Stimulated activated CD4-positive, alpha-beta T cell treated with anti-CD3 and anti-CD28 coated beads, Interleukin-4, amount 100 ng/mL, for 48 hours (primary cell): ENCODE results near the gene MRPL40.
"Not testable (repeated sequence)": the region's sequence is repeated elsewhere in the genome, so short reads cannot be mapped to it uniquely, and the experiment has no call there.

Experiments used
- DNase-seq, 2 donors: peaks; one replicate each; pipeline ENCODE4 v3.0.0-alpha.2; 2020; ENCODE audit warnings: low read depth in 2 of 2

The MRPL40 gene

GRCh38 chr22:19406846-19407245 lies 25.5 kb upstream of the MRPL40 start:
- no peak for DNase-seq

- no peak for DNase-seq
Observed at GRCh38 chr22:19407649-19408606, 24.4 kb upstream of the MRPL40 start.

- DNase-seq: no peak
Observed at GRCh38 chr22:19410941-19411689, 21.2 kb upstream of the MRPL40 start.

GRCh38 chr22:19411690-19412045 lies 20.7 kb upstream of the MRPL40 start:
- DNase-seq: no peak

- no peak for DNase-seq
Observed at GRCh38 chr22:19412478-19412877, 19.9 kb upstream of the MRPL40 start.

- DNase-seq: no peak
Observed at GRCh38 chr22:19412923-19413322, 19.4 kb upstream of the MRPL40 start.

- DNase-seq: no peak
Observed at GRCh38 chr22:19419086-19419463, 13.3 kb upstream of the MRPL40 start.

GRCh38 chr22:19419464-19420178 lies 12.7 kb upstream of the MRPL40 start:
- peak in 1 of 2 donors; percentile 37 for DNase-seq

- no peak for DNase-seq
Observed at GRCh38 chr22:19420321-19420720, 12.0 kb upstream of the MRPL40 start.

- DNase-seq: no peak
Observed at GRCh38 chr22:19422440-19423301, 9.7 kb upstream of the MRPL40 start.

GRCh38 chr22:19424186-19424500 lies 8.2 kb upstream of the MRPL40 start:
- DNase-seq: no peak

- DNase-seq: peak; percentile 20 to 40
Observed at GRCh38 chr22:19429950-19430889, 2.1 kb upstream of the MRPL40 start.

- DNase-seq: peak in 1 of 2 donors; percentile 4
Observed at GRCh38 chr22:19430890-19431541, 1.3 kb upstream of the MRPL40 start.

- DNase-seq: peak; percentile 76 to 86
Observed at GRCh38 chr22:19431649-19432132, 654 bp upstream of the MRPL40 start, which contains the start of gene HIRA. Gene HIRA, minus strand, starts transcription at chr22:19431733. Its CDS starts 257 bp downstream, at chr22:19431476.

- DNase-seq: no peak
Observed at GRCh38 chr22:19434401-19434800, 2.1 kb downstream of the MRPL40 start.

- no peak for DNase-seq
Observed at GRCh38 chr22:19434829-19435580, 2.7 kb downstream of the MRPL40 start.

GRCh38 chr22:19436444-19437161 lies 4.3 kb downstream of the MRPL40 start:
- DNase-seq: not testable (repeated sequence)

GRCh38 chr22:19438298-19438697 lies 6.0 kb downstream of the MRPL40 start:
- DNase-seq: no peak
